Breast epithelium (tissue), 4 donors: ENCODE measurements around the gene VPS35L. TPM values are rescaled to one million over a fixed set of nuclear protein-coding genes. Genes with fewer than 3 reads are reported as not detected.

Experiments used
- DNase-seq, 2 donors: peaks; one replicate each; pipeline ENCODE4 v3.0.0-alpha.2; 2019; ENCODE audit warnings: low spot score in 2 of 2
- H3K27ac ChIP-seq, 2 donors: fragments of 200-600 bp; sonication (generic) in 1 of 2; one replicate each; pipeline ENCODE4 v1.5.1; 2016 to 2019; ENCODE audit warnings: mild to moderate bottlenecking in 1 of 2
- H3K27me3 ChIP-seq, 2 donors: fragments of 200-600 bp; sonication (generic) in 1 of 2; one replicate each; pipeline versions ENCODE4 v1.5.1 to v1.6.0; 2017 to 2019; ENCODE audit warnings: control low read depth in 1 of 2, mild to moderate bottlenecking in 1 of 2
- H3K36me3 ChIP-seq: fragments of 200-600 bp; one replicate; pipeline ENCODE4 v1.5.1; 2019
- H3K4me1 ChIP-seq, 2 donors: fragments of 200-600 bp; sonication (generic); one replicate each; pipeline ENCODE4 v1.5.1; 2016 to 2019; ENCODE audit warnings: control low read depth in 1 of 2
- H3K4me3 ChIP-seq, 3 donors: fragments of 200-600 bp; sonication (generic); 1 replicate in 2 of 3; 2 replicates in 1 of 3; pipeline ENCODE4 v1.5.1; 2016 to 2019; ENCODE audit warnings: mild to moderate bottlenecking in 3 of 3, moderate library complexity in 2 of 3
- H3K9me3 ChIP-seq, 2 donors: fragments of 200-600 bp; sonication (generic) in 1 of 2; one replicate each; pipeline ENCODE4 v1.5.1; 2016 to 2019; ENCODE audit warnings: control low read depth in 1 of 2
- POLR2A ChIP-seq: fragments of 450-650 bp; IDR thresholded peaks from one replicate; pipeline ENCODE4 v1.6.1; 2016; ENCODE audit warnings: antibody characterized with exemption, mild to moderate bottlenecking, moderate library complexity
- POLR2AphosphoS5 ChIP-seq, 3 donors: sonication (generic); formaldehyde crosslinking; IDR thresholded peaks; one replicate each; pipeline ENCODE4 v1.6.1; 2017; ENCODE audit warnings: antibody characterized with exemption in 3 of 3
- intact Hi-C: fragments of 100-400 bp; cut with DNase I; formaldehyde crosslinking; loops from one replicate; pipeline ENCODE4 v1.15.1; 2023; ENCODE audit warnings: low total_unique reads
- total RNA-seq, 3 donors: library from RNA; depleted of rRNA; stranded (reverse); fragments of >200 nt; gene quantifications; one replicate each; pipeline ENCODE4 v1.1.0, GENCODE V29; 2016
- TF ChIP-seq, protein P1 (sequence below), 3 donors: fragments of 450-650 bp; IDR thresholded peaks; one replicate each; pipeline ENCODE4 v1.5.1; 2016 to 2017; ENCODE audit warnings: antibody characterized with exemption in 3 of 3, mild to moderate bottlenecking in 3 of 3, moderate library complexity in 3 of 3

The VPS35L gene
- total RNA-seq, 3 donors from 2014 or later = 36.4 to 43.3 (median 40.5) TPM

DNA sequence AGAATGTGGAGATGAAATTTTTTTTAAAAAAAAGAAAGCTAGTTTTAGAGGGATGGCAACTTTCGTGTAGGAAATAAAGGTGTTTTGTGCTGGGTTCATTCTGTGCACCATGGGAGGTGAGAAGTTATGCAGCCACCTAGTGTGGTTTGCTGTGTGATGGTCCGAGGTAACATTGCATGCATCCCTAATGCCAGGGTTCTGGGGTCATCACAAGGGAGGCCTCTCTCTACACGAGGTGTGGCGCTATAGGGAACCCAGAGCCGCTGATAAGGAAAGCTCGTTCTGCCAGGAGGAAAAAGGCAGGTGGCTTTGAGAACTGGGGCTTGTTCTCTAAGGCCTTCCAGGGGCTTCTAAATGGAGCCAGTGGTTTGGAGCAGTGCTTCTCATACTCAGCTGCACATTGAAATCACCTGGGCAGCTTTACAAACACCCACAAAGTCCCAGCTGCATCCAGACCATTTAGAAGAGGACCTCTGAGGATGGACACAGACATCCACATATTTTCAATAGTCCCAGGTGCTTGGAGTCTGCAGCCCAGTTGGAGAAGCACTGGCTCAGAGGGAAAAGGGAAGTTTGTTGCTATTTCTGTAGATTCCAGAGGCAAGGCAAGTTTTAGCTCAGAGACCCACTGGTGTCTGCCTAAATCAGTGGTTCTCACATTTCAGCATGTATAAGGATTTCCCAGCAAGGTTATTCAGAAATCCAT, 43.5 kb downstream of the VPS35L start:
- Histone ChIP-seq H3K9me3 (no peaks in the 10 kb centered on the region), H3K4me1 (no peaks in the 10 kb centered on the region), H3K27ac (no peak overlapping the region), H3K4me3 (no peak overlapping the region), H3K36me3 (no peaks in the 10 kb centered on the region), H3K27me3 (no peaks in the 10 kb centered on the region)
- intact Hi-C loops = loop anchor here (10.0 kb wide), 1 partner anchor 286 kb away; the partner anchor contains the start of gene GPRC5B
- TF ChIP-seq POLR2AphosphoS5 (IDR thresholded peaks at IDR 0.05) (no peak), POLR2A (no peak)
- TF ChIP-seq, protein P1, sequence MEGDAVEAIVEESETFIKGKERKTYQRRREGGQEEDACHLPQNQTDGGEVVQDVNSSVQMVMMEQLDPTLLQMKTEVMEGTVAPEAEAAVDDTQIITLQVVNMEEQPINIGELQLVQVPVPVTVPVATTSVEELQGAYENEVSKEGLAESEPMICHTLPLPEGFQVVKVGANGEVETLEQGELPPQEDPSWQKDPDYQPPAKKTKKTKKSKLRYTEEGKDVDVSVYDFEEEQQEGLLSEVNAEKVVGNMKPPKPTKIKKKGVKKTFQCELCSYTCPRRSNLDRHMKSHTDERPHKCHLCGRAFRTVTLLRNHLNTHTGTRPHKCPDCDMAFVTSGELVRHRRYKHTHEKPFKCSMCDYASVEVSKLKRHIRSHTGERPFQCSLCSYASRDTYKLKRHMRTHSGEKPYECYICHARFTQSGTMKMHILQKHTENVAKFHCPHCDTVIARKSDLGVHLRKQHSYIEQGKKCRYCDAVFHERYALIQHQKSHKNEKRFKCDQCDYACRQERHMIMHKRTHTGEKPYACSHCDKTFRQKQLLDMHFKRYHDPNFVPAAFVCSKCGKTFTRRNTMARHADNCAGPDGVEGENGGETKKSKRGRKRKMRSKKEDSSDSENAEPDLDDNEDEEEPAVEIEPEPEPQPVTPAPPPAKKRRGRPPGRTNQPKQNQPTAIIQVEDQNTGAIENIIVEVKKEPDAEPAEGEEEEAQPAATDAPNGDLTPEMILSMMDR (IDR thresholded peaks at IDR 0.05) = no peak
- DNase-seq = no peak

DNA sequence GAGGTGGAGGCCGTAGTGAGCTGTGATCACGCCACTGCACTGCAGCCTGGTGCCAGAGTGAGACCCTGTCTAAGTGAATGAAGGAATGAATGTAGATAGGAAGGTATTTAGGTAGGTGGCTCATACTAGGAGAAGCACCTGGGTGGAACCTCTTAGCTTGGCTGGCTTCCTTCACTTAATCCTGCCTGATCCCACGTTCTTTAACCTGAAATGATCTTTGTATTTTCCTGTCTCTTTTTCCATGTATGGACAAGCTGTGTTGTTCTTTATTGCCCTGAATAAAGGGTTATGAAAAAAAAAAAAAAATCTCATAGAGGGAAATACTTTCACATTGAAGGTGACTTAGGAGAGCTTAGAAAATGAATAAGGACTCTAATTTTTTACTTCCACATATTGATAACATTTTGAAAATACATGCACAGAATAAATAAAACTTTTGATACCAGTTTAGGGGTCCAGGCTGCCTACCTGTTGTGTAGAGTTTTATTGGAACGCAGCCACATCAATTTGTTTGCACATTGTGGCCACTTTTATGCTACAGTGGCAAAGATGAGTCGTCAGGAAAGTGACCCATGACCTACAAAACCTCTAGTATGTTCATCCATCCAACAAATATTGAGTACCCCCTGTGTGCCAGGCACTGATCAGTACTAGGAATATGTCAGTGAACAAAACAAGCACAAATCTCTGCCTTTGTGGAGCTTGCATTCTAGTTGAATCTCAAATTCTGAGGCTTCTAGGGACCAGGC, 44.6 kb downstream of the VPS35L start:
- no peak for DNase-seq
- intact Hi-C loops = loop anchor here (10.0 kb wide), 1 partner anchor 285 kb away; the partner anchor contains the start of gene GPRC5B
- Histone ChIP-seq H3K9me3 (no peaks in the 10 kb centered on the region), H3K4me1 (no peaks in the 10 kb centered on the region), H3K27me3 (no peaks in the 10 kb centered on the region), H3K27ac (no peak overlapping the region), H3K36me3 (no peaks in the 10 kb centered on the region), H3K4me3 (no peak overlapping the region)
- no peak for TF ChIP-seq POLR2A
- TF ChIP-seq POLR2AphosphoS5 (IDR thresholded peaks at IDR 0.05) = no peak
- TF ChIP-seq, protein P1 (IDR thresholded peaks at IDR 0.05) = no peak

DNA sequence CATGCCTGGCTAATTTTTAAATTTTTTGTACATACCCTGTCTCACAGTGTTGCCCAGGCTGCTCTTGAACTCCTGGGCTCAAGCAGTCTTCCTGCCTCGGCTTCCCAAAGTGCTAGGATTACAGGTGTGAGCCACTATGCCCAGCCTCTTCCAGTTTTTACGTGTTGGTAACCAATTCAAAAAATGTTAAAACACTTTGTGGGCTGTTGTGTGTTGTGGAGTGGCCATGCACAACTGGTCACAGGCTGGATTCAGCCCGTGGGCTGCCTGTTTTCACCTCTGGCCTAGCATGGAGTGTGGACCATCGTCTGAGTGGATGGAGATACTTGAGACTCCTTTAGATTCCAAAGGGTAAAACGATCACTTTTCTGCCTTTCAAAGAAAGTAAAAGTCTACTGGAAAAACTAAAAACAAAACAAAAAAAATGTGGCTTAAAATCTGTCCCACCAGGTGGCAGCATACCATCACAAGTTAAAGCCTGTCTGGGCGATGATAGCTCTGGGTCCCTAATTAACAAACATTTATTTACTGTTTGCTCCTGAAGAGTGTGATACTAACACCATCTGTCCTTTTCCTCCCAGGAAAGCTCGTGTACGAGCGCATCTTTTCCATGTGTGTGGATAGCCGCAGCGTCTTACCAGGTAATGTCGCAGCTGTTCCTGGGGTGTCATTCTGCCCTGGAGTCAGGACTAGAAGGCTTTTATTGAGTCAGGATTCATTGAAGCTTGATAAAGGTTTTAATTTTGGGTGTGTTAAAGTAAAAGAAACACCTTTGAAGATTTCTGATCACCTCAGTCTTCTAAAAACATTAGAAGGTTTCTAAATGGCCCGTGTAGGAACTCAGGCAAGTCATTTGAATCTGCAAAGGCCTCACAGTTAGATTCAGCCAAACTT, 45.8 kb downstream of the VPS35L start:
- intact Hi-C loops = no loop called here
- TF ChIP-seq POLR2AphosphoS5 (IDR thresholded peaks at IDR 0.05) = no peak
- TF ChIP-seq, protein P1 (IDR thresholded peaks at IDR 0.05) = peak; percentile 28 to 62 (median 59)
- no peak for DNase-seq
- no peak overlapping the region for H3K4me3 ChIP-seq
- no peaks in the 10 kb centered on the region for H3K9me3 ChIP-seq
- H3K36me3 ChIP-seq = no peaks in the 10 kb centered on the region
- H3K27ac ChIP-seq = no peak overlapping the region
- H3K4me1 ChIP-seq = no peaks in the 10 kb centered on the region
- H3K27me3 ChIP-seq = no peaks in the 10 kb centered on the region

DNA sequence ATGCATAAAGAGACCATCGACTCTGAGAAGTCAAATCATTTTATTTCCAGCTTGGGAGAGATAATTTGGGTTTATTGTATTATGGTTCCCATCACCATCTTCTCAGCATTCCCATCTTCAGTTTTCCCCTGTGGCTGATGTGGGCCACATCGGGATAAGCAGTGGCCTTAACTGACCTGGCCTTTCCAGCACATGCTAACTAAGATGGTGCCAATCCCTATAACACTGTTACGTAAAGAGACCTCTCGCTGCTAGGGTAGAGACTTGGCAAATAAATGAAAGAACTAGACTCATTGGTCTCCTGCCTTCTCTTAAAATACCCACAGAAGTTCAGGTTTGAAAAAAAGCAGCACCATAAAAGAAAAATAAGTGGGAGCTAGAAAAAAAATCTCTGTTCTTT, 49.4 kb downstream of the VPS35L start:
- Histone ChIP-seq H3K36me3 (no peaks in the 10 kb centered on the region), H3K9me3 (no peaks in the 10 kb centered on the region), H3K4me1 (no peaks in the 10 kb centered on the region), H3K27ac (no peak overlapping the region), H3K4me3 (no peak overlapping the region), H3K27me3 (no peaks in the 10 kb centered on the region)
- intact Hi-C loops = no loop called here
- TF ChIP-seq POLR2AphosphoS5 (IDR thresholded peaks at IDR 0.05) = no peak
- TF ChIP-seq, protein P1 (IDR thresholded peaks at IDR 0.05) = no peak
- TF ChIP-seq POLR2A = no peak
- no peak for DNase-seq
